ENCODE data around the gene PTF1A. TPM values are rescaled to one million over a fixed set of nuclear protein-coding genes. Genes with fewer than 3 reads are reported as not detected.
"Not testable (repeated sequence)": the region's sequence is repeated elsewhere in the genome, so short reads cannot be mapped to it uniquely, and the experiment has no call there.

Gene PTF1A
- total RNA-seq, 1 experiment from 2014 or later = not detected

DNA sequence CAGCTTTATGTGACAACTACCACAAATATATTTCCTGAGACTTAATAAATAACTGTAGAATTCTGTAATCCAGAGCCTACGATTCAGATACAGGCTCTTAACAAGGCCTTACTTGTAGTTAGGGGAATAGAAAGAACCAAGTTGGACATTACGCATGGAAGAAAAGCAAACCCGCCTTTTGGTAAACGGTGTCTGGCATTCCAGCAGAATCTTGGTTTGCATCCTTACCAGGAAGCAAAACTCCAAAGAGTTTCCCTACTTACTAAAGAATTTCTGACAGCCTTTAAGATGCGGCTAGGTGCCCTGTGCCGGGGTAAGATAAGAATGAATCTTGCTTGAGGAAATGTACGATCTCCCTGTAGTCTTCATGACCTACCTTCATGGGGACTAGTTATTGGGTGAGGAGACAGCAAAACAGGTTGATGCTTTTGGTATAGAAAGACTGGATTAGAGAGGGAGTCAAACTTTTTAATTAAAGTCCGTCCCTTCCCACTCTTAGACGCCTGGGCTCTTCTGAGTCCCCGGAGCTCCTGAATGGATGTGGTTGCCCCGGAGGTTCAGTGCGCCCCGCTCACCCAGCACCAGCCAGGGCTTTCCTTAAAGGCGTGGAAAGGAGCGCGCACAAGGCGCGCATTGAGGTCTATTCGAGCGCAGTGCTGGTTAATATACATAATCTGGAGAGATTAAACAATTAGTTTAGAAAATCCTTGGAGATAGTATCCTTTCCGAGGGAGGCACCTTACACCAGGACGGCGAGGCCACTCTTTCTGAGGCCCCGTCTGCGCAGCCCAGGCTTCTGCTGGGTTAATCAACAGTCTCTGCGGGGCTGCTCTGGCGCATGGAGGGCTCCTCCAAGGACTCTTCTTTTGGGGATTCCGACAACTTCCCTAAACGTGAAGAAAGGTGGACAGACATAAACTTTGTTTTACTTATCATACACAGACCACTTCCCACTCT lies 11.5 kb downstream of the PTF1A start:
- no peaks in the 10 kb centered on the region for H3K79me2 ChIP-seq (ENCODE audit: low read length)
- H2AFZ ChIP-seq (ENCODE audit: low read length) = no peak overlapping the region
- H3K9ac ChIP-seq (ENCODE audit: low read length) = no peak overlapping the region
- no peak overlapping the region for H3K4me3 ChIP-seq (ENCODE audit: low read length)
- no peak overlapping the region for H3K27ac ChIP-seq (ENCODE audit: low read length)
- H3K4me2 ChIP-seq (ENCODE audit: low read depth, low read length, poor library complexity, severe bottlenecking) = no peak overlapping the region
- H3K27me3 ChIP-seq (ENCODE audit: low read length) = no peaks in the 10 kb centered on the region
- no peaks in the 10 kb centered on the region for H3K9me3 ChIP-seq (ENCODE audit: low read length)
- H4K20me1 ChIP-seq (ENCODE audit: insufficient read depth, low read depth, low read length) = no peaks in the 10 kb centered on the region
- no peaks in the 10 kb centered on the region for H3K36me3 ChIP-seq (ENCODE audit: insufficient read depth, low read length)
- no peaks in the 10 kb centered on the region for H3K9me2 ChIP-seq (replicated peaks; ENCODE audit: insufficient read depth, low read length)
- DNase-seq = no peak
- no peaks in the 10 kb centered on the region for H3K4me1 ChIP-seq (ENCODE audit: low read length)

DNA sequence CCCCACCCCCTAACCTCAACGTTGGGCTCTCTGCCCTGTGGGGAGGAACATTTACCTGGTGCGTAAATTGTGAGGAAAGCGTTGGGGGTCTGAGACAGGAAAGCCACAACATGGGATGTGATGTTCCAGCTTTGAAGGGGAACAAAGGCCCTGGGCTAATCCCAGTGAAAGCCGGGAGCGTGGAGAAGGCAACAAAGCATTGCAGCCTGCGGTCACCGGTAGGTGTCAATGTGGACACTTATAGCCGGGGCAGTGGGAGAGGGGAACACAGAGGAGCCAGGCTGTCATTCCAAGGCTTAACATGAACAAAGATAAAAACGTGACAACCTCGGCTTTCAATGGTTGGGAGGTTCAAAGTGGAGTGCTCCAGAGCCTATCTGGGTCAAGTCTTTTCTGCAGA lies 12.7 kb downstream of the PTF1A start:
- no peak overlapping the region for H2AFZ ChIP-seq (ENCODE audit: low read length)
- H3K4me1 ChIP-seq (ENCODE audit: low read length) = no peaks in the 10 kb centered on the region
- no peaks in the 10 kb centered on the region for H3K27me3 ChIP-seq (ENCODE audit: low read length)
- H3K27ac ChIP-seq (ENCODE audit: low read length) = no peak overlapping the region
- H3K79me2 ChIP-seq (ENCODE audit: low read length) = no peaks in the 10 kb centered on the region
- no peak overlapping the region for H3K9ac ChIP-seq (ENCODE audit: low read length)
- no peaks in the 10 kb centered on the region for H3K36me3 ChIP-seq (ENCODE audit: insufficient read depth, low read length)
- no peak for DNase-seq
- H3K9me2 ChIP-seq (replicated peaks; ENCODE audit: insufficient read depth, low read length) = no peaks in the 10 kb centered on the region
- no peak overlapping the region for H3K4me2 ChIP-seq (ENCODE audit: low read depth, low read length, poor library complexity, severe bottlenecking)
- H3K4me3 ChIP-seq (ENCODE audit: low read length) = no peak overlapping the region
- no peaks in the 10 kb centered on the region for H3K9me3 ChIP-seq (ENCODE audit: low read length)
- H4K20me1 ChIP-seq (ENCODE audit: insufficient read depth, low read depth, low read length) = no peaks in the 10 kb centered on the region

DNA sequence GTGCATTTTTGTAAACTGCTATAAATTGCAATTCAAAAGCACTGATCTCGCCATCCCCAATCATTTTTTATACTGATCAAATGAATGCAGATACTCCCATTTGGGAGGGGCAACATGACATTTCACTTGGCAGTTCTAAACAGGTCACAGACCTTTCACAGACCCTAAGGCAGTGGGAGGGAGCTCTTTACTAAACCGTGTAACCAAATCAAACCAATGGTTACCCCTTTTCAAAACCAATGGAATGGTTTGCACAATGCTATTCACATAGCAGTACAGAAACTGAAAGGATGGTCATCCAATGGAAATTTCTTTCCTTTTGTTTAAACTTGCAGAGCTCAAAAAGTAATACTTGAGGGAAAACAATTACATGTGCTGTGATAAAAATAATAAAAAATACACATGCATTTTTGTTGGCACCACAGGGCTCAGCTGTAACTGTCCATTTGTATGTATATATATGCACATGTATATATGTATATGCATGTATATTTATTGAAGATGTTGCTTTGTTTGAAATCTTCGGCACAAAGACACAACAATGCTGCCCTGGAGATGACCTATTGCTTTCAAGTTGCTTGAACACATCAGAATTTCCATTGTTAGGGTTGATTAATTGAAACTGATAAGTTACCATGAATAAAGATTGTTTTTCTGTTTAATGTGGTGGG lies 14.0 kb downstream of the PTF1A start:
- H3K27me3 ChIP-seq (ENCODE audit: low read length) = no peaks in the 10 kb centered on the region
- H3K27ac ChIP-seq (ENCODE audit: low read length) = no peak overlapping the region
- H3K4me2 ChIP-seq (ENCODE audit: low read depth, low read length, poor library complexity, severe bottlenecking) = no peak overlapping the region
- DNase-seq = no peak
- no peaks in the 10 kb centered on the region for H3K36me3 ChIP-seq (ENCODE audit: insufficient read depth, low read length)
- H3K79me2 ChIP-seq (ENCODE audit: low read length) = no peaks in the 10 kb centered on the region
- H3K4me3 ChIP-seq (ENCODE audit: low read length) = no peak overlapping the region
- no peaks in the 10 kb centered on the region for H4K20me1 ChIP-seq (ENCODE audit: insufficient read depth, low read depth, low read length)
- H3K9me3 ChIP-seq (ENCODE audit: low read length) = no peaks in the 10 kb centered on the region
- H3K4me1 ChIP-seq (ENCODE audit: low read length) = no peaks in the 10 kb centered on the region
- no peaks in the 10 kb centered on the region for H3K9me2 ChIP-seq (replicated peaks; ENCODE audit: insufficient read depth, low read length)
- no peak overlapping the region for H2AFZ ChIP-seq (ENCODE audit: low read length)
- H3K9ac ChIP-seq (ENCODE audit: low read length) = no peak overlapping the region

DNA sequence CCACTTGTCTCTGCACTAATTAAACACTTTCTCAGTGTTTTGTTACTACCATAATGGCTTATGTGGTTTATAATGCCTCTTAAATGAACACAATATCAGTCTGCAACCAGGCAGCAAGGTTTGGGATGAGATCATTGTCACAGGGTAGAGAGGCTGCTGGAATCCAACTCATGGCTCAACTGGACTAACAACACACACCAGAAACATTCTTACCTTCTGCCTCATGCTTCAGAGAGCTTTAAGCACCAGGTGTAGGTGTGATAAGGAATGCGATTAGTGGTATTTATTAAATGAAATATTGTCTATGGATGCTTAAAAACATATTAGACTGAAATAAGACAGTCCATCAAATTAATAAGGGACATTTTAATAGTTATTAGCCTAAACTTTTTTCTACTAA lies 25.4 kb downstream of the PTF1A start:
- Histone ChIP-seq H3K36me3 (ENCODE audit: insufficient read depth, low read length) (no peaks in the 10 kb centered on the region), H3K9me2 (replicated peaks; ENCODE audit: insufficient read depth, low read length) (no peaks in the 10 kb centered on the region), H2AFZ (ENCODE audit: low read length) (no peak overlapping the region), H3K4me2 (ENCODE audit: low read depth, low read length, poor library complexity, severe bottlenecking) (no peak overlapping the region), H3K27ac (ENCODE audit: low read length) (no peak overlapping the region), H3K79me2 (ENCODE audit: low read length) (no peaks in the 10 kb centered on the region), H4K20me1 (ENCODE audit: insufficient read depth, low read depth, low read length) (no peaks in the 10 kb centered on the region), H3K4me1 (ENCODE audit: low read length) (no peaks in the 10 kb centered on the region), H3K4me3 (ENCODE audit: low read length) (no peak overlapping the region), H3K9me3 (ENCODE audit: low read length) (no peaks in the 10 kb centered on the region), H3K27me3 (ENCODE audit: low read length) (no peaks in the 10 kb centered on the region), H3K9ac (ENCODE audit: low read length) (no peak overlapping the region)
- DNase-seq = no peak

DNA sequence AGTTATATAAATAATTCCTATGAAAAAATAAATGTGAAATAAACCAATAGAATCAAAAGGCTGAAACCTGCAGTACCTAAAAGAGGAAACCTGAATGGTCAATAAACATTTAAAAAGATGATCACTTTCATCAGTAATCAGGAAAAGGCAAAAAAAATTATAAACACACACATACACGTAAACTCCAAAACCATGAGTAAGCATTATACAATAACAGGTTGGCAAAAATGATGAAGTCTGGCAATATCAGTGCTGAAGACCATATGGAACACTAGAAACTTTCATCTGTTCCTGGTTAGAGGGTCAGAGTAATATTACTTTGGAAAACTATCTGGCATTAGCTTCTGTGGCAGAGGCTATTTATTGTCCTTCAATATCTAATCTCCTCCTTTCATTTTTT lies 38.5 kb downstream of the PTF1A start:
- no peak overlapping the region for H3K4me2 ChIP-seq (ENCODE audit: low read depth, low read length, poor library complexity, severe bottlenecking)
- H3K9ac ChIP-seq (ENCODE audit: low read length) = no peak overlapping the region
- H2AFZ ChIP-seq (ENCODE audit: low read length) = no peak overlapping the region
- H3K9me3 ChIP-seq (ENCODE audit: low read length) = no peaks in the 10 kb centered on the region
- no peaks in the 10 kb centered on the region for H3K79me2 ChIP-seq (ENCODE audit: low read length)
- H3K4me1 ChIP-seq (ENCODE audit: low read length) = no peaks in the 10 kb centered on the region
- no peaks in the 10 kb centered on the region for H3K27me3 ChIP-seq (ENCODE audit: low read length)
- no peak overlapping the region for H3K27ac ChIP-seq (ENCODE audit: low read length)
- H3K9me2 ChIP-seq (replicated peaks; ENCODE audit: insufficient read depth, low read length) = no peaks in the 10 kb centered on the region
- H3K36me3 ChIP-seq (ENCODE audit: insufficient read depth, low read length) = no peaks in the 10 kb centered on the region
- no peaks in the 10 kb centered on the region for H4K20me1 ChIP-seq (ENCODE audit: insufficient read depth, low read depth, low read length)
- no peak overlapping the region for H3K4me3 ChIP-seq (ENCODE audit: low read length)
- DNase-seq = no peak

DNA sequence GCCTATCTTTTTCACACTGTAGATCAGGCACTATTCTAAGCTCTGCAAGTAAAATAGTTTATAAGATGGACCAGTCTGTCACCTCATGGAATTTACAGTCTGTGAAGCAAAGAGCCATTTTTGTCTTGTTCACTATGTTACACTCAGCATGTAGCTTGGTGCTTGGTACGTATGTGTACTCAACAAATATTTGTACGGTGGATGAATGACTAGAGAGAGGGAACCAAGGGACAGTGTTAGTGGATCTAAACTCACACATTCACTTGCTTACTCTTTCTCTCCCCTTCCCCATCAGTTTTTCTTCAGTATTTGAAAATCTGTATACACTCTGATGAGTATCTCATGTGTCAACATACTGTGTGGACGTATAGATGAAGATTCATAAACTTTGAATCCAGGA lies 45.9 kb downstream of the PTF1A start:
- H2AFZ ChIP-seq (ENCODE audit: low read length) = no peak overlapping the region
- no peaks in the 10 kb centered on the region for H3K4me1 ChIP-seq (ENCODE audit: low read length)
- H3K79me2 ChIP-seq (ENCODE audit: low read length) = no peaks in the 10 kb centered on the region
- no peak overlapping the region for H3K4me2 ChIP-seq (ENCODE audit: low read depth, low read length, poor library complexity, severe bottlenecking)
- H3K9me3 ChIP-seq (ENCODE audit: low read length) = no peaks in the 10 kb centered on the region
- no peaks in the 10 kb centered on the region for H3K27me3 ChIP-seq (ENCODE audit: low read length)
- H4K20me1 ChIP-seq (ENCODE audit: insufficient read depth, low read depth, low read length) = no peaks in the 10 kb centered on the region
- no peak overlapping the region for H3K27ac ChIP-seq (ENCODE audit: low read length)
- no peak overlapping the region for H3K4me3 ChIP-seq (ENCODE audit: low read length)
- DNase-seq = no peak
- no peaks in the 10 kb centered on the region for H3K36me3 ChIP-seq (ENCODE audit: insufficient read depth, low read length)
- no peak overlapping the region for H3K9ac ChIP-seq (ENCODE audit: low read length)
- no peaks in the 10 kb centered on the region for H3K9me2 ChIP-seq (replicated peaks; ENCODE audit: insufficient read depth, low read length)

DNA sequence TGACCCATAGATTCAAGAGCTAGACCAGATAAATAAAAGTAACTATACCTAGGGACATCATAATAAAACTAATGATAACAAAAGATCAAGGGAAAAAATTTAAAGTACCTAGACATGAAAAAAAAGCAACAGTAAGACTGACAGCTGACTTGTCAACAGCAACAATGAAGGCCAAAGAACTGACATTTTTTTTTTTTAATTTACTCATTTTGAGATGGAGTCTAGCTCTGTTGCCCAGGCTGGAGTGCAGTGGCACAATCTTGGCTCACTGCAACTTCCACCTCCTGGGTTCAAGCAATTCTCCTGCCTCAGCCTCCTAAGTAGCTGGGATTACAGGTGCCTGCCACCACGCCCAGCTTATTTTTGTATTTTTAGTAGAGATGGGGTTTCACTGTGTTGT lies 49.7 kb downstream of the PTF1A start:
- DNase-seq; H2AFZ ChIP-seq (ENCODE audit: low read length); H3K4me2 ChIP-seq (ENCODE audit: low read depth, low read length, poor library complexity, severe bottlenecking); H3K9ac ChIP-seq (ENCODE audit: low read length); H3K4me3 ChIP-seq (ENCODE audit: low read length); H3K4me1 ChIP-seq (ENCODE audit: low read length); H3K79me2 ChIP-seq (ENCODE audit: low read length); H3K36me3 ChIP-seq (ENCODE audit: insufficient read depth, low read length); H3K27me3 ChIP-seq (ENCODE audit: low read length); H3K27ac ChIP-seq (ENCODE audit: low read length); H3K9me2 ChIP-seq (replicated peaks; ENCODE audit: insufficient read depth, low read length); H4K20me1 ChIP-seq (ENCODE audit: insufficient read depth, low read depth, low read length); H3K9me3 ChIP-seq (ENCODE audit: low read length): not testable (repeated sequence)

Data from Karpas-422 (cell line).